ENCODE measurements around the gene FBXW8.

FBXW8 gene

GRCh38 chr12:116943419-116944372 is 32.9 kb downstream of the FBXW8 start:
- no peaks in the 10 kb centered on the region for H3K4me1 Mint-ChIP-seq
- CTCF ChIA-PET, result interaction anchor here (1.4 kb wide), 1 partner anchor 16 kb away, joined by 3 read pairs; no protein-coding TSS in a partner anchor
- H3K36me3 Mint-ChIP-seq, result peaks cover 53% of the 10 kb centered on the region

GRCh38 chr12:116945886-116946550 is 35.3 kb downstream of the FBXW8 start:
- Mint-ChIP-seq H3K4me1 (no peaks in the 10 kb centered on the region), H3K36me3 (peaks cover 53% of the 10 kb centered on the region), H3K9me3 (peaks cover 6% of the 10 kb centered on the region), H3K27ac (no peak overlapping the region), H3K4me3 (no peak overlapping the region), H3K27me3 (no peaks in the 10 kb centered on the region)
- CTCF ChIA-PET, result interaction anchor here (1.4 kb wide), 1 partner anchor 13 kb away, joined by 3 read pairs; no protein-coding TSS in a partner anchor
- DNase-seq, result no peak

More at GRCh38 chr12:116943419-116944372, 32.9 kb downstream of the FBXW8 start:
- no peak overlapping the region for H3K4me3 Mint-ChIP-seq
- no peaks in the 10 kb centered on the region for H3K27me3 Mint-ChIP-seq
- H3K27ac Mint-ChIP-seq, result no peak overlapping the region
- no peak for DNase-seq
- H3K9me3 Mint-ChIP-seq, result peaks cover 6% of the 10 kb centered on the region

- CTCF ChIA-PET, result no interaction called here
- Mint-ChIP-seq H3K27ac (no peak overlapping the region), H3K4me3 (no peak overlapping the region), H3K36me3 (peaks cover 38% of the 10 kb centered on the region), H3K27me3 (no peaks in the 10 kb centered on the region), H3K4me1 (no peaks in the 10 kb centered on the region), H3K9me3 (peaks cover 4% of the 10 kb centered on the region)
- no peak for DNase-seq
Measured at GRCh38 chr12:116948298-116948697, 37.5 kb downstream of the FBXW8 start.

GRCh38 chr12:116950628-116951325 is 40.0 kb downstream of the FBXW8 start:
- no peaks in the 10 kb centered on the region for H3K9me3 Mint-ChIP-seq
- no peak overlapping the region for H3K27ac Mint-ChIP-seq
- CTCF ChIA-PET, result interaction anchor here (1.2 kb wide), 1 partner anchor 242 kb away, joined by 3 read pairs; no protein-coding TSS in a partner anchor
- no peak for DNase-seq
- no peak overlapping the region for H3K4me3 Mint-ChIP-seq
- H3K36me3 Mint-ChIP-seq, result peaks cover 21% of the 10 kb centered on the region
- peaks cover 11% of the 10 kb centered on the region for H3K4me1 Mint-ChIP-seq
- no peaks in the 10 kb centered on the region for H3K27me3 Mint-ChIP-seq

GRCh38 chr12:116954710-116955381 is 44.1 kb downstream of the FBXW8 start:
- no peak overlapping the region for H3K4me3 Mint-ChIP-seq
- no peaks in the 10 kb centered on the region for H3K9me3 Mint-ChIP-seq
- H3K36me3 Mint-ChIP-seq, result no peaks in the 10 kb centered on the region
- no peak for DNase-seq
- no peak overlapping the region for H3K27ac Mint-ChIP-seq
- peaks cover 28% of the 10 kb centered on the region for H3K4me1 Mint-ChIP-seq
- CTCF ChIA-PET, result interaction anchor here (1.3 to 2.8 kb wide), 3 partner anchors 245 to 254 kb away, joined by 3 to 20 read pairs (median 5); no protein-coding TSS in a partner anchor
- H3K27me3 Mint-ChIP-seq, result no peaks in the 10 kb centered on the region

- no peak overlapping the region for H3K4me3 Mint-ChIP-seq
- DNase-seq, result peak; percentile 46
- H3K4me1 Mint-ChIP-seq, result peaks cover 35% of the 10 kb centered on the region
- no peak overlapping the region for H3K27ac Mint-ChIP-seq
- no peaks in the 10 kb centered on the region for H3K9me3 Mint-ChIP-seq
- H3K36me3 Mint-ChIP-seq, result no peaks in the 10 kb centered on the region
- CTCF ChIA-PET, result interaction anchor here (0.6 to 2.8 kb wide), 7 partner anchors 10 to 255 kb away, joined by 3 to 20 read pairs (median 4); no protein-coding TSS in a partner anchor
- H3K27me3 Mint-ChIP-seq, result no peaks in the 10 kb centered on the region
Measured at GRCh38 chr12:116955382-116956021, 44.8 kb downstream of the FBXW8 start.

GRCh38 chr12:116958402-116959197 is 47.9 kb downstream of the FBXW8 start:
- no peak overlapping the region for H3K27ac Mint-ChIP-seq
- no peaks in the 10 kb centered on the region for H3K9me3 Mint-ChIP-seq
- CTCF ChIA-PET, result interaction anchor here (1.5 to 1.6 kb wide), 2 partner anchors 13 to 33 kb away, joined by 3 to 4 read pairs; no protein-coding TSS in a partner anchor
- DNase-seq, result no peak
- H3K36me3 Mint-ChIP-seq, result no peaks in the 10 kb centered on the region
- no peak overlapping the region for H3K4me3 Mint-ChIP-seq
- no peaks in the 10 kb centered on the region for H3K27me3 Mint-ChIP-seq
- H3K4me1 Mint-ChIP-seq, result peaks cover 57% of the 10 kb centered on the region

GRCh38 chr12:116959198-116959460 is 48.4 kb downstream of the FBXW8 start:
- no peaks in the 10 kb centered on the region for H3K9me3 Mint-ChIP-seq
- no peaks in the 10 kb centered on the region for H3K27me3 Mint-ChIP-seq
- peaks cover 57% of the 10 kb centered on the region for H3K4me1 Mint-ChIP-seq
- DNase-seq, result no peak
- no peak overlapping the region for H3K4me3 Mint-ChIP-seq
- H3K36me3 Mint-ChIP-seq, result peaks cover 5% of the 10 kb centered on the region
- H3K27ac Mint-ChIP-seq, result no peak overlapping the region
- CTCF ChIA-PET, result interaction anchor here (1.5 to 1.6 kb wide), 2 partner anchors 13 to 33 kb away, joined by 3 to 4 read pairs; no protein-coding TSS in a partner anchor

GRCh38 chr12:116959845-116960514 is 49.2 kb downstream of the FBXW8 start:
- Mint-ChIP-seq H3K4me1 (peaks cover 53% of the 10 kb centered on the region), H3K9me3 (no peaks in the 10 kb centered on the region), H3K4me3 (no peak overlapping the region), H3K27ac (peak overlapping the region; percentile 33), H3K27me3 (no peaks in the 10 kb centered on the region), H3K36me3 (peaks cover 8% of the 10 kb centered on the region)
- peak; percentile 67 for DNase-seq
- CTCF ChIA-PET, result interaction anchor here (0.5 to 1.6 kb wide), 4 partner anchors 14 to 175 kb away, joined by 3 to 4 read pairs (median 3); no protein-coding TSS in a partner anchor

- peaks cover 46% of the 10 kb centered on the region for H3K4me1 Mint-ChIP-seq
- H3K4me3 Mint-ChIP-seq, result no peak overlapping the region
- peak overlapping the region; percentile 42 for H3K27ac Mint-ChIP-seq
- H3K9me3 Mint-ChIP-seq, result no peaks in the 10 kb centered on the region
- CTCF ChIA-PET, result interaction anchor here (0.8 to 1.2 kb wide), 2 partner anchors 13 to 259 kb away, joined by 3 read pairs; no protein-coding TSS in a partner anchor
- H3K36me3 Mint-ChIP-seq, result peaks cover 21% of the 10 kb centered on the region
- DNase-seq, result no peak
- H3K27me3 Mint-ChIP-seq, result no peaks in the 10 kb centered on the region
Measured at GRCh38 chr12:116962197-116962596, 51.4 kb downstream of the FBXW8 start.

- CTCF ChIA-PET, result interaction anchor here (1.2 kb wide), 1 partner anchor 259 kb away, joined by 3 read pairs; no protein-coding TSS in a partner anchor
- H3K36me3 Mint-ChIP-seq, result peaks cover 23% of the 10 kb centered on the region
- H3K4me3 Mint-ChIP-seq, result no peak overlapping the region
- DNase-seq, result no peak
- H3K27me3 Mint-ChIP-seq, result no peaks in the 10 kb centered on the region
- H3K27ac Mint-ChIP-seq, result peak overlapping the region; percentile 35
- no peaks in the 10 kb centered on the region for H3K9me3 Mint-ChIP-seq
- H3K4me1 Mint-ChIP-seq, result peaks cover 46% of the 10 kb centered on the region
Measured at GRCh38 chr12:116962783-116963356, 52.1 kb downstream of the FBXW8 start.

Measured in activated naive CD4-positive, alpha-beta T cell treated with anti-CD3 and anti-CD28 coated beads, Interleukin-2, amount 10 ng/mL, durations not matched to agents 7 days and 5 days (primary cell).